NCI-H446 treated with DMSO at 0.1 percent for 48 hours (cell line): ENCODE results near the gene PSMD11.
A peak's percentile ranks its signal among the peaks of the same experiment; 100 is the strongest.
"Not testable (repeated sequence)": the region's sequence is repeated elsewhere in the genome, so short reads cannot be mapped to it uniquely, and the experiment has no call there.

Source experiments
- DNase-seq: peaks from one replicate; lab custom pipeline; 2025; lab: John Stamatoyannopoulos, UW

The PSMD11 gene

GRCh38 chr17:32444301-32445073, at the start of gene PSMD11:
Gene PSMD11, plus strand, starts transcription at chr17:32444510. Its CDS starts 14 bp downstream, at chr17:32444524.
- peak; percentile 86 for DNase-seq

GRCh38 chr17:32396343-32396742, 48.0 kb upstream of the PSMD11 start:
- DNase-seq = no peak

- DNase-seq = no peak
Measured at GRCh38 chr17:32398946-32399345, 45.4 kb upstream of the PSMD11 start.

- DNase-seq = not testable (repeated sequence)
Measured at GRCh38 chr17:32410085-32410484, 34.2 kb upstream of the PSMD11 start.

GRCh38 chr17:32426894-32427293, 17.4 kb upstream of the PSMD11 start:
- no peak for DNase-seq

- no peak for DNase-seq
Measured at GRCh38 chr17:32429598-32429997, 14.7 kb upstream of the PSMD11 start.

- DNase-seq = no peak
Measured at GRCh38 chr17:32440722-32441121, 3.6 kb upstream of the PSMD11 start.

GRCh38 chr17:32441886-32442285, 2.4 kb upstream of the PSMD11 start:
- DNase-seq = no peak

- no peak for DNase-seq
Measured at GRCh38 chr17:32443827-32444300, 446 bp upstream of the PSMD11 start.

- DNase-seq = no peak
Measured at GRCh38 chr17:32445074-32445415, 735 bp downstream of the PSMD11 start.

GRCh38 chr17:32445497-32445896, 1.2 kb downstream of the PSMD11 start:
- no peak for DNase-seq

GRCh38 chr17:32445971-32446370, 1.7 kb downstream of the PSMD11 start:
- DNase-seq = no peak

GRCh38 chr17:32446949-32447348, 2.6 kb downstream of the PSMD11 start:
- DNase-seq = no peak

- DNase-seq = no peak
Measured at GRCh38 chr17:32449963-32450362, 5.7 kb downstream of the PSMD11 start.

GRCh38 chr17:32450379-32450778, 6.1 kb downstream of the PSMD11 start:
- DNase-seq = not testable (repeated sequence)

- no peak for DNase-seq
Measured at GRCh38 chr17:32451879-32452278, 7.6 kb downstream of the PSMD11 start.

GRCh38 chr17:32452281-32452680, 8.0 kb downstream of the PSMD11 start:
- DNase-seq = no peak

- no peak for DNase-seq
Measured at GRCh38 chr17:32453370-32453769, 9.1 kb downstream of the PSMD11 start.

- DNase-seq = no peak
Measured at GRCh38 chr17:32458371-32458770, 14.1 kb downstream of the PSMD11 start.

GRCh38 chr17:32460054-32460453, 15.7 kb downstream of the PSMD11 start:
- no peak for DNase-seq

GRCh38 chr17:32461498-32461852, 17.2 kb downstream of the PSMD11 start:
- no peak for DNase-seq

GRCh38 chr17:32461853-32462617, 17.7 kb downstream of the PSMD11 start:
- peak; percentile 7 for DNase-seq

GRCh38 chr17:32463304-32463703, 19.0 kb downstream of the PSMD11 start:
- DNase-seq = no peak
